ENCODE measurements around the gene ACO1.

The ACO1 gene

GRCh38 chr9:32456564-32456963 is 72.1 kb downstream of the ACO1 start:
- no peak overlapping the region for H3K4me3 Mint-ChIP-seq
- no peaks in the 10 kb centered on the region for H3K27me3 Mint-ChIP-seq (ENCODE audit: low read depth)
- TF ChIP-seq, protein P1, sequence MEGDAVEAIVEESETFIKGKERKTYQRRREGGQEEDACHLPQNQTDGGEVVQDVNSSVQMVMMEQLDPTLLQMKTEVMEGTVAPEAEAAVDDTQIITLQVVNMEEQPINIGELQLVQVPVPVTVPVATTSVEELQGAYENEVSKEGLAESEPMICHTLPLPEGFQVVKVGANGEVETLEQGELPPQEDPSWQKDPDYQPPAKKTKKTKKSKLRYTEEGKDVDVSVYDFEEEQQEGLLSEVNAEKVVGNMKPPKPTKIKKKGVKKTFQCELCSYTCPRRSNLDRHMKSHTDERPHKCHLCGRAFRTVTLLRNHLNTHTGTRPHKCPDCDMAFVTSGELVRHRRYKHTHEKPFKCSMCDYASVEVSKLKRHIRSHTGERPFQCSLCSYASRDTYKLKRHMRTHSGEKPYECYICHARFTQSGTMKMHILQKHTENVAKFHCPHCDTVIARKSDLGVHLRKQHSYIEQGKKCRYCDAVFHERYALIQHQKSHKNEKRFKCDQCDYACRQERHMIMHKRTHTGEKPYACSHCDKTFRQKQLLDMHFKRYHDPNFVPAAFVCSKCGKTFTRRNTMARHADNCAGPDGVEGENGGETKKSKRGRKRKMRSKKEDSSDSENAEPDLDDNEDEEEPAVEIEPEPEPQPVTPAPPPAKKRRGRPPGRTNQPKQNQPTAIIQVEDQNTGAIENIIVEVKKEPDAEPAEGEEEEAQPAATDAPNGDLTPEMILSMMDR (IDR thresholded peaks at IDR 0.05; ENCODE audit: unreplicated experiment in 3 of 3): no peak
- no peak overlapping the region for H3K27ac Mint-ChIP-seq
- peaks cover 25% of the 10 kb centered on the region for H3K36me3 Mint-ChIP-seq (ENCODE audit: low read depth)
- no peaks in the 10 kb centered on the region for H3K9me3 Mint-ChIP-seq
- H3K4me1 Mint-ChIP-seq: no peaks in the 10 kb centered on the region

DNA sequence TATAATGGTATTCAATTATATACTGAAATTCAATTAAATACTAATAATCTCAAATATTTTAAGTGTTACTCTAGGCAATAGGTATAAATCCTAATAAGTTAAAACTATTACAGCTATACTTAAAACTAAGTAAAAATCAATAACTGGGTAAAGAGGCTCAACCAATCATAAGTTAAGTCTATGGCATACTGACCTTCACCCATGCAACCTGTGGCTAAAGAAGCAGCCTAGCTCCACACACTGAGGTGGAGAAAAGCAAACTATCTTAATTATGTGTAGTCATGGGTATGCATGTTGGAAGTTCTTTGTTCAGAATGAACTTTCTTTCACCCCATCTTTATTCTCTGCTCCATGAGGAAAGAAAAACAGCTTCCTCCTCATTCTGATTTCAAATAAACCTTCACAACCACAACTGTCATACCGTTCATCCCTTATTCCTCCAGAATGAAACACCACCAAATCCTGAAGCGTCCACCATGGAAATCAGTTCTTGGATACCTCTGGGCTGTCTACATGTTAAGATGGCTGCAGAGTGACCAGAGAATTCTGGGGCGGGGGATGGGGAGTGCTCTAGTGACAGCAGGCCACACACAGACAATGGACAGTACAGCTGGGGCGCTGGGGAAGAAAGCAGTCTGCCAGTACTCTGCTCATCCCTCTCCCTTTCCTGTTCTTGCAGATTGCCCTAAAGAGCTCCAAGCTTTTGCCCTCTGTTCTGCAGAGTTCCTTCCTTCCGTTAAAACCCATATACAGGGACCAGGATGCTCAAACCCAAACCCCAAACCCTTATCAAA is 79.3 kb downstream of the ACO1 start:
- Mint-ChIP-seq H3K36me3 (ENCODE audit: low read depth) (peaks cover 12% of the 10 kb centered on the region), H3K27me3 (ENCODE audit: low read depth) (no peaks in the 10 kb centered on the region), H3K9me3 (no peaks in the 10 kb centered on the region), H3K27ac (no peak overlapping the region), H3K4me3 (no peak overlapping the region), H3K4me1 (no peaks in the 10 kb centered on the region)
- TF ChIP-seq, protein P1 (IDR thresholded peaks at IDR 0.05; ENCODE audit: unreplicated experiment in 3 of 3): no peak

DNA sequence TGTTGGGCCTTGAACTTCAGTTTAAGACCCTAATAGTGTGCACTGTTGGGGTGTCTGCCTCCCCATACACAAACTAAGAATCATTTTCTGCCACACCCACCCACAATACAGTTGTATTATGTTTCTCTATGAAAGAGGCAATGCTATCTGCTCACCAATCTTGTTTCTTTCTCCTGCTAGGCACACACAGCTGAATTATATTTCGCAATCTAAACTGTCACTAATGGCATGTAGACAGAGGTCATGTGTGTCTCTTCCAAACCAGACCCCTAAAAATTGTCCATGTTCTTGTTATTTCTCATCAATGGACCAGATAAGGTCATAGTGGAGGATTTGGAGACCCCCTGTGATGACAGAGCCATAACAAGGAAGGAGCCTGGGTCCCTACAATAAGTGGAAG is 84.3 kb downstream of the ACO1 start:
- Mint-ChIP-seq H3K36me3 (ENCODE audit: low read depth) (peaks cover 7% of the 10 kb centered on the region), H3K27ac (no peak overlapping the region), H3K9me3 (no peaks in the 10 kb centered on the region), H3K27me3 (ENCODE audit: low read depth) (no peaks in the 10 kb centered on the region), H3K4me3 (no peak overlapping the region), H3K4me1 (no peaks in the 10 kb centered on the region)
- TF ChIP-seq, protein P1 (IDR thresholded peaks at IDR 0.05; ENCODE audit: unreplicated experiment in 3 of 3): no peak

DNA sequence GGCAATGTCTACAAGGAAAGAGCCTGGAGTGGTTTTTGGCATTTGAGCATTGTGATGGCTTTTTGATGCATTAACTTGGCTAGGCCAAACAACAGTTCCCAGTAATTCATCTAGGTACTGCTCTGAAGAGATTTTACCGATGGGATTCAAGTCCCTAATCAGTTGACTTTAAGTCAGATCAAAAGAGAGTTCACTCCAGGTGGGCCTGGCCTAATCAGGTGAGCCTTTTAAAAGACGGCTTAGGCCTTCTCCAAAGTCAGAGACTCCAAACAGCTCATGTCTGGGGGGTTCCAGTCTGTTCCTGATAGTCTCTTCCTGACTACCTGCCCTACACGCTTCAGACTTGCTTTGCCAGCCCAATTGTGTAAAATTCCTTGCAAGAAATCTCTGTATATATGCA is 87.9 kb downstream of the ACO1 start:
- H3K27ac Mint-ChIP-seq: no peak overlapping the region
- no peaks in the 10 kb centered on the region for H3K9me3 Mint-ChIP-seq
- H3K36me3 Mint-ChIP-seq (ENCODE audit: low read depth): peaks cover 23% of the 10 kb centered on the region
- H3K4me3 Mint-ChIP-seq: no peak overlapping the region
- no peaks in the 10 kb centered on the region for H3K4me1 Mint-ChIP-seq
- TF ChIP-seq, protein P1 (IDR thresholded peaks at IDR 0.05; ENCODE audit: unreplicated experiment in 3 of 3): no peak
- no peaks in the 10 kb centered on the region for H3K27me3 Mint-ChIP-seq (ENCODE audit: low read depth)

DNA sequence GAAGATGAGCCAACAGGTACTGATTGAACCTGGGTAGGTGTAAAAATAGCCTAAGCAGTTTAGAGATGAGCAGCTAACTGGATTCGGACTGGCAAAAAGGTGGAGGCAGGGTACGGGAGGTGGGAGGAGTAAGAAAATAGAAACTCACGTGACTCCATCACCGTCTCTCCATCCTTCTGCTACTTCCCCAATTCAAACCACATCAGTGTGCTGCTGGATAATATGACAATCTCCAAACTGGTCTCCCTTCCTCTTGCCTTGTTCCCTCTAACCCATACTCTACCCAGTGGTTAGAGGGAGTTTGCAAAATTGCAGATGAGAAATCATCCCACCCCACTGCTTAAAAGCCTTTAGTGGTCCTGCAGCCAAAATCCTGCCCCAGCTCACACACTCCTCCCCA is 98.9 kb downstream of the ACO1 start:
- H3K4me1 Mint-ChIP-seq: peaks cover 11% of the 10 kb centered on the region
- H3K27ac Mint-ChIP-seq: no peak overlapping the region
- TF ChIP-seq, protein P1 (IDR thresholded peaks at IDR 0.05; ENCODE audit: unreplicated experiment in 3 of 3): no peak
- H3K36me3 Mint-ChIP-seq (ENCODE audit: low read depth): peaks cover 45% of the 10 kb centered on the region
- H3K4me3 Mint-ChIP-seq: no peak overlapping the region
- H3K27me3 Mint-ChIP-seq (ENCODE audit: low read depth): no peaks in the 10 kb centered on the region
- no peaks in the 10 kb centered on the region for H3K9me3 Mint-ChIP-seq

Measured in nephron (organoid).